Kidney (tissue), 14 donors: ENCODE data around the gene FAM222A. TPM values are rescaled to one million over a fixed set of nuclear protein-coding genes. Genes with fewer than 3 reads are reported as not detected.
"Not testable (repeated sequence)": the region's sequence is repeated elsewhere in the genome, so short reads cannot be mapped to it uniquely, and the experiment has no call there.

Experiments used
- DNase-seq, 5 donors: peaks; one replicate each; pipeline ENCODE4 v3.0.0-alpha.2; 2013 to 2020
- FAIRE-seq: peaks from 2 replicates; lab custom pipeline; 2012; peaks lifted over from hg19 to GRCh38; lab: Jason Lieb, UNC
- H3K27ac ChIP-seq, 2 donors: one replicate each; pipeline ENCODE4 v1.7.0; 2013; ENCODE audit warnings: low read depth in 2 of 2, low read length in 2 of 2, inconsistent platforms in 1 of 2
- H3K27me3 ChIP-seq: one replicate; pipeline ENCODE4 v1.7.1; 2013; ENCODE audit warnings: low read length, inconsistent platforms; ENCODE audit not compliant: control insufficient read depth, insufficient read depth
- H3K36me3 ChIP-seq, 3 donors: one replicate each; pipeline versions ENCODE4 v1.7.0 to v1.7.1; 2013; ENCODE audit warnings: low read length in 3 of 3, control low read depth in 1 of 3, inconsistent platforms in 1 of 3; ENCODE audit not compliant: insufficient read depth in 3 of 3, control insufficient read depth in 2 of 3
- H3K4me1 ChIP-seq, 3 donors: one replicate each; pipeline versions ENCODE4 v1.7.0 to v1.7.1; 2013; ENCODE audit warnings: low read length in 3 of 3, inconsistent platforms in 1 of 3, low read depth in 1 of 3; ENCODE audit not compliant: control insufficient read depth in 2 of 3, insufficient read depth in 2 of 3
- H3K4me3 ChIP-seq, 3 donors: one replicate each; pipeline versions ENCODE4 v1.7.0 to v1.8.1; 2013; ENCODE audit warnings: low read length in 3 of 3, control low read depth in 1 of 3, inconsistent platforms in 1 of 3
- H3K9ac ChIP-seq, 3 donors: one replicate each; pipeline versions ENCODE4 v1.7.0 to v1.7.1; 2013; ENCODE audit warnings: low read length in 3 of 3, control low read depth in 1 of 3, inconsistent platforms in 1 of 3
- H3K9me3 ChIP-seq, 3 donors: one replicate each; pipeline versions ENCODE4 v1.7.0 to v1.7.1; 2013; ENCODE audit warnings: low read length in 3 of 3, control low read depth in 1 of 3, inconsistent platforms in 1 of 3; ENCODE audit not compliant: control insufficient read depth in 2 of 3, insufficient read depth in 1 of 3
- CTCF ChIP-seq: IDR thresholded peaks from 3 replicates; pipeline ENCODE4 v1.5.1; 2012; ENCODE audit warnings: mild to moderate bottlenecking, moderate library complexity, borderline replicate concordance; ENCODE audit not compliant: insufficient read depth; ENCODE audit errors: extremely low read depth
- intact Hi-C: fragments of 100-400 bp; cut with DNase I; formaldehyde crosslinking; loops from one replicate; pipeline ENCODE4 v1.11.1; 2022
- polyA plus RNA-seq: library from polyadenylated mRNA; stranded (reverse); fragments of 350-450 nt; fragmentation: Illumina TruSeq; extraction: RNeasy Lipid Tissue Mini Kit (QIAGEN cat#74804); gene quantifications from one replicate; pipeline ENCODE4 v1.2.3, GENCODE V29; 2014; ENCODE audit warnings: low read depth, low replicate concordance; ENCODE audit not compliant: insufficient read depth
- total RNA-seq: library from RNA; stranded (reverse); fragmentation: NEBNext Ultra II Directional; extraction: Animal tissue kit (Norgen Biotek cat#: 25700); gene quantifications from one replicate; pipeline ENCODE4 v1.2.1, GENCODE V29; 2021
- donor health status: control.
- donor health status: control.
- donor health status: control.
- donor health status: control.
- donor health status: control.
- donor health status: DM: yes; HTN: yes; CAD: no.
- donor health status: Normal renal cell carcinoma (clear cell type).

The FAM222A gene
- total and polyA plus RNA-seq, 2 donors from 2014 or later = 3.7 to 12.5 TPM

GRCh38 chr12:109693653-109694600 lies 19.7 kb upstream of the FAM222A start:
- H3K27me3 ChIP-seq = no peaks in the 10 kb centered on the region
- H3K4me3 ChIP-seq = no peak overlapping the region
- intact Hi-C loops = no loop called here
- no peak overlapping the region for H3K27ac ChIP-seq
- H3K9me3 ChIP-seq = no peaks in the 10 kb centered on the region
- no peaks in the 10 kb centered on the region for H3K36me3 ChIP-seq
- DNase-seq (peak in 2 of 5 donors; percentile 4 to 8), FAIRE-seq (no peak)
- TF ChIP-seq CTCF = no peak
- no peaks in the 10 kb centered on the region for H3K4me1 ChIP-seq
- H3K9ac ChIP-seq = no peak overlapping the region

GRCh38 chr12:109694629-109695028 lies 19.0 kb upstream of the FAM222A start:
- H3K27ac ChIP-seq, H3K4me1 ChIP-seq, H3K4me3 ChIP-seq, H3K36me3 ChIP-seq, H3K27me3 ChIP-seq, H3K9ac ChIP-seq, intact Hi-C loops, H3K9me3 ChIP-seq, FAIRE-seq: not testable (repeated sequence)
- DNase-seq = peak in 1 of 5 donors; percentile 3

GRCh38 chr12:109695416-109695815 lies 18.2 kb upstream of the FAM222A start:
- Histone ChIP-seq H3K9me3 (no peaks in the 10 kb centered on the region), H3K27ac (no peak overlapping the region), H3K36me3 (no peaks in the 10 kb centered on the region), H3K4me1 (no peaks in the 10 kb centered on the region), H3K4me3 (no peak overlapping the region), H3K9ac (no peak overlapping the region), H3K27me3 (no peaks in the 10 kb centered on the region)
- intact Hi-C loops = no loop called here
- no peak for TF ChIP-seq CTCF
- peak; percentile 37 to 76 (median 64) for DNase-seq
- FAIRE-seq = no peak

- Histone ChIP-seq H3K9me3 (no peaks in the 10 kb centered on the region), H3K4me1 (no peaks in the 10 kb centered on the region), H3K9ac (no peak overlapping the region), H3K27me3 (no peaks in the 10 kb centered on the region), H3K36me3 (no peaks in the 10 kb centered on the region), H3K4me3 (no peak overlapping the region), H3K27ac (no peak overlapping the region)
- DNase-seq (peak in 4 of 5 donors; percentile 66 to 92 (median 82)), FAIRE-seq (no peak)
- no peak for TF ChIP-seq CTCF
- intact Hi-C loops = no loop called here
These were observed 17.6 kb upstream of the FAM222A start for GRCh38 chr12:109695961-109696461.
